Activated T-cell treated with anti-CD3 and anti-CD28 coated beads, Interleukin-2, amount 50 U/mL, for 72 hours (primary cell): Measurements from ENCODE around the gene FAM72B. TPM values are rescaled to one million over a fixed set of nuclear protein-coding genes. Genes with fewer than 3 reads are reported as not detected.
"Not testable (repeated sequence)": the region's sequence is repeated elsewhere in the genome, so short reads cannot be mapped to it uniquely, and the experiment has no call there.

ENCODE experiments used
- ATAC-seq, 2 donors: fragments of 150-1000 bp; cut with Tn5 transposase; replicated peaks in 1 of 2; 2 replicates each; pipeline ENCODE4 v1.10.0; 2021; ENCODE audit warnings: moderate library complexity in 2 of 2, mild to moderate bottlenecking in 1 of 2
- DNase-seq, 2 donors: peaks; one replicate each; pipeline ENCODE4 v3.0.0; 2021 to 2022; ENCODE audit warnings: mixed read lengths in 1 of 2
- H3K27ac Mint-ChIP-seq: one replicate; pipeline ENCODE4 v1.8.0; 2022; ENCODE audit warnings: mild to moderate bottlenecking, moderate library complexity, mixed read lengths
- H3K27me3 Mint-ChIP-seq: one replicate; pipeline ENCODE4 v1.8.0; 2022; ENCODE audit warnings: low read depth, mixed read lengths
- H3K36me3 Mint-ChIP-seq, 2 donors: one replicate each; pipeline ENCODE4 v1.8.0; 2022; ENCODE audit warnings: mixed read lengths in 2 of 2, mild to moderate bottlenecking in 1 of 2; ENCODE audit not compliant: insufficient read depth in 2 of 2
- H3K4me1 Mint-ChIP-seq: one replicate; pipeline ENCODE4 v1.8.0; 2022; ENCODE audit warnings: low read depth, mixed read lengths
- H3K4me3 Mint-ChIP-seq, 2 donors: one replicate each; pipeline ENCODE4 v1.8.0; 2022; ENCODE audit warnings: mild to moderate bottlenecking in 2 of 2, mixed read lengths in 2 of 2, moderate library complexity in 2 of 2
- H3K9me3 Mint-ChIP-seq, 2 donors: one replicate each; pipeline ENCODE4 v1.8.0; 2022; ENCODE audit warnings: mixed read lengths in 2 of 2
- total RNA-seq, 2 donors: library from RNA; stranded (reverse); gene quantifications; one replicate each; pipeline ENCODE4 v1.2.3, GENCODE V29; 2022

Gene FAM72B
- total RNA-seq, 2 donors from 2014 or later = 34.6 to 58.1 TPM

DNA sequence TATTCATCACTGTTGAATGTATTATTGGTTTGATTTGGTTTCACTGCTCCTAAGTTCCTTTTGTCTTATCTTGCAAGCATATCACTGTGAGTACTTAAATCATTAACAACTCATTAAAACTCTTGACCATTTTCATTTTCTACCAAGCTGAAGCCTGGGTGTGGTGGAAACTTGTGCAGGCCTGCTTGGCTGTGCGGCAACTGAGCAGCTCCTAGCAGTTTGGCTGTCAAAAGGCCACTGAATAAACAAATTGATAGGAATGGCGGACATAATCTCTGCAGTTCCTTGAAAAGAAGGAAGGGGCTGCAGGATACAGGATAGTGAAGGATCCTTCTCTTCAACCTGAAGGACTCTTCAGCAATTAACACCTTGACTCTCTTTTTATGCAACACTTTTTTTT lies 26.6 kb upstream of the FAM72B start:
- H3K27ac Mint-ChIP-seq, DNase-seq, H3K36me3 Mint-ChIP-seq, ATAC-seq, H3K9me3 Mint-ChIP-seq, H3K27me3 Mint-ChIP-seq, H3K4me1 Mint-ChIP-seq, H3K4me3 Mint-ChIP-seq: not testable (repeated sequence)

DNA sequence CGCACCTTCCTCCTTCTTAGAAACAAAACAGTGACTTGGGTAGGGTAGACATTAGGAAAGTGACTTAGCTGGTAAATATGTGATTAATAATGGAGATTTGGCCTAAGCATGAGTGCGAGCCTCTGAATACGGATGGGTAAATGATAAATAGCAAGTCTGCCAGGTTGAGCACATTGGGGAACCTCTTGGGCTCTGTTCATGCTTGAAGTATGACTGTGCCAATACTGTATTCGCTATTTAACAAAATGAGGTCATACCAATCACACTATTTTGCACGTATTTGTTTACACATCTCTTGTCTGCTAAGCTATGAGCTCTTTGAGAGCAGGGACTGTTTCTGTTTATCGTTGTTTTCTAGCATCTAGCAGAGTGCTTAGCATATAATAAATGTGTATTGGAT lies 24.2 kb upstream of the FAM72B start:
- H3K4me3 Mint-ChIP-seq, DNase-seq, H3K36me3 Mint-ChIP-seq, H3K27me3 Mint-ChIP-seq, H3K4me1 Mint-ChIP-seq, H3K9me3 Mint-ChIP-seq, H3K27ac Mint-ChIP-seq, ATAC-seq: not testable (repeated sequence)

DNA sequence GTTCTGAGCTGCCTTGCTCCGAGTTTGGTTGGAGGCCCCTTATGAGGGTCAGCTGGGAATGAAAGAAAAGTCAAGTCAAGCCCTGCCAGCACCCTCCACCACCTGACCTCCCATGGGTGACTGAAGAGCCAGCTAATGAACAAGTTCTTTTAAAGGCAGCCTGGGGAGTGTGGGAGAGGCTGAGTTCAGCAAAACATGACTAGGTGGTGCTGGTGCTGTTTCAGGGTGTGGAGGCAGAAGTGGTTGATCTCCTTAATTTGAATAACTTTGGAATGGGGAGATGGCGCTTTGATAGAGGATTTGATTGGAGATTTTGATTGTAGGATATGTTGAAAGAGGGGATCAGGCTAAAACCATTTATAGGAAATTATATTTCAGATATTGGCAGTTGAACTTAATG lies 23.2 kb upstream of the FAM72B start:
- not testable (repeated sequence) for H3K27ac Mint-ChIP-seq, ATAC-seq, H3K4me3 Mint-ChIP-seq, H3K27me3 Mint-ChIP-seq, H3K36me3 Mint-ChIP-seq, H3K4me1 Mint-ChIP-seq, H3K9me3 Mint-ChIP-seq, DNase-seq

DNA sequence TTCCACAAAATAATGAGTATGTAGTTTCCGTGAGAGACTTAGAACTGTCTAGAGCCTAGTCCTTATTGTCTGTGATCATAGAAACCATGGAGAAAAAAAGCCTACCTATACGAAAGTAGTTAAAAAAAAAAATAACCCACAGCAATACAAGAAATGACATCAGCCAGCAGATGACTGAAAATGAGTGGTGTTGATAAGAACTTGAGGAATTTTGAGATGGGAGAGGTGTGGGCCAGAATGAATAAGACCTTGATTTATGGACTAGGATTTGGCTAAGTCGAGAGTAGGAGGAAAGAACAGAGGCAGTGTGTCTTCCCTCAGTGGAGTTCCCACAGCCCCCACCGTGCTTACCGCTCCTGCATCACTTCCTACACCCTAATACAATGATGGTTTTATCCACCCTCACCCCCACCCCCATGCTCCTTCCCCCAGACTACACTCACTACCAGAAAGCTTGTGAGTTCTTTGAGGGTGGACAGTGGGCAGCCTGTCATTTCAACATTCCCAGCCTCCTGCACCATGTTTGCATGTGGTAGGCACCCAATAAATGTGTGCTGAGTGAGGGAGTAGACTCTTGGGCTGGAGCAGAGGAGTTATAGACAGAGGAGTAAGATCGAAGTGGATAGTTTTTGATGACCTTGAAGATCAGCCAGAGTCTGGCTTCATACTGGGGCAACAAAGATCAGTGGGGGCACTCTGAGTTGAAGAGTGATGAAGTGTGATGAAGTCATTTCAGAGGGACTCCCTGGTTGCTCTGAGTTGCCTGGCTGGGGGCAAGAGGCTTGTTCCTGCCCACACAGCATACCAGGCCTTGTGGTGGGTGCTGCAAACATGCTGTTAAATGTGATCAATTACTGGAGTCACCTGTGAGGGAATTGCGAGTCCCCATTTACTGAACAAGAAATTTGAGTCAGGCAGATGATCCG lies 21.9 kb upstream of the FAM72B start:
- not testable (repeated sequence) for H3K36me3 Mint-ChIP-seq, H3K27me3 Mint-ChIP-seq, H3K27ac Mint-ChIP-seq, H3K4me3 Mint-ChIP-seq, DNase-seq, H3K4me1 Mint-ChIP-seq, H3K9me3 Mint-ChIP-seq
- peak; percentile 37 to 75 for ATAC-seq

DNA sequence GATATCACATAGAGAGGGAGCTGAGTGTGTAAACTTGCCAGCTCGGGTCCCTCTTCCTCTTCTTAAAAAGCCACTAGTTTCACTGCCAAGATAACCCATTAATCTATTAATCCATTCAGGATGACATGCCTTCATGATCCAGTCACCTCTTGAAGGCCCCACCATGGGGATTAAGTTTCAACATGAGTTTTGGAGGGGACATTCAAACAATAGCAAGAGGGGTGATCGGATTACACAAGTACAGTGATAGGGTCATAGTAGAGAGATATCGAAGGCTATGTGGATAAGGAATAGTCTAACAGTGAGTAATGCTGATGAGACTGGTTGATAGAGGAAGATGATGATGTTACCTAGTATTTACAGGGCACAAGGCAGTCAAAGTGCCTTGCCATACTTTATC lies 18.8 kb upstream of the FAM72B start:
- H3K9me3 Mint-ChIP-seq, DNase-seq, H3K27ac Mint-ChIP-seq, H3K27me3 Mint-ChIP-seq, ATAC-seq, H3K4me1 Mint-ChIP-seq, H3K4me3 Mint-ChIP-seq, H3K36me3 Mint-ChIP-seq: not testable (repeated sequence)

DNA sequence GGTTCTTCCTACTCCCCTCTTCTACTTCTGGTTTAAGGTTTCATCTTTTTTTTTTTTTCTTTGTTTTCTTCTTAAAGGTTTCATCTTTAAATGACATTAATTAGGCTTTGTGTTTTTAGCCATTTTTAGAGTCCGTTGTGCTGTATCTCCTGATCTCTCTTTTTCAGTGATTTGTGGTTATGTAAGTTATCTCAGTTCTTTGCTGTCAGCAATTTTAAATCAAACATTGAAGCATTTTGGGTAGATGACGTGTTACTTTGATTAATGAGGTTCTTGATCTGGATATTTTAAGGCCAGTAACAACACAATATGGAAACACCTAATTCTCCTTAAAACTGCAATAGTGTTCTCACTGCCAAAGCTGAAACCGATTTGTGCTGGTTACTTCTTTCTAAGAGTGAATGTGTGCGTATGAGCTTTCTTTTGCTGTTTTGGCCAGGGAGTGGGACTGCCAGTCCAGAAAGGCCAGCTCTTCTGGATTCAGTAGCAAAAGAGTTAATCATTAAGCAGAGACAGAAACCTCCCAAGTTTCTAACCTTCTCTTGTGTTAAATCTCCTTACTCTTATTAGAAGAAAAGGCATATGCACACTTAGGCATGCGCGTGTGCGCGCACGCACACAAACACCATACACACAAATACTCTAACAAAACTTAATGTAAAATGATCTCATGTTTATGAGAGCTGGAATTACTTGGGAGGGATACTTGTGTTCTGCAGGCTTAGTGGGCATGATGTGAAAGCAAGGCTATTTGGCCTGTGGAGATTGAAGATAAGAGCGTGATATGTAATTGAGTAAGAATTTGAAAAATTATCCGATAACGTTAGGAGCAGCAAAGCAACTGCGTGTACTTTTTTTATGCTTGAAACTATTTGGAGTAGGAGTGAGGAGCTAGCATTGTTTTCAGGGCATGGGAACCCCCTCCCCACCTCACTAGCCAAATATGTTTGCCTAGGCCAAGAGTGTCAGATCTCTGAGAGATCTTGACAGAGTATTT lies 17.1 kb upstream of the FAM72B start:
- DNase-seq, ATAC-seq, H3K9me3 Mint-ChIP-seq, H3K27me3 Mint-ChIP-seq, H3K36me3 Mint-ChIP-seq, H3K4me3 Mint-ChIP-seq, H3K27ac Mint-ChIP-seq, H3K4me1 Mint-ChIP-seq: not testable (repeated sequence)

DNA sequence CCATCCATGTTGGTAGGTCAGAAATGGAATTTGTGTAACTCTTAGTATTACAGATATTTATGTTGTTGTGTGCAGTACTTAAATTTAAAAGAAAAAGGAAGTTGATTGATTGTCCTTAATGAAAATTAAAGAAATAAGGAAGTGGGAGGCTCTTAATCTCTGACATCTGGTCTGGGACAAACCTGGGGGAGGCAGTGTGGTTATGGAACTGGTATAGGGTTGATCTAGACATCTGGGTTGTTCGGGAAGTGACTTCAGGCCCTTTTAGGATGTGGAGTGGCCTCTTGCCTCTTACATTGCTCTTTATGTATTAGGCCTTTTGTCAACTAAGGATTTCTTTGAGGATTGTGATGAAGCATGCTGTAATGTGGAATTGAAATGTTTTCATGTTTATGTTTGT lies 16.1 kb upstream of the FAM72B start:
- not testable (repeated sequence) for ATAC-seq, H3K36me3 Mint-ChIP-seq, H3K27ac Mint-ChIP-seq, DNase-seq, H3K4me1 Mint-ChIP-seq, H3K4me3 Mint-ChIP-seq, H3K9me3 Mint-ChIP-seq, H3K27me3 Mint-ChIP-seq

DNA sequence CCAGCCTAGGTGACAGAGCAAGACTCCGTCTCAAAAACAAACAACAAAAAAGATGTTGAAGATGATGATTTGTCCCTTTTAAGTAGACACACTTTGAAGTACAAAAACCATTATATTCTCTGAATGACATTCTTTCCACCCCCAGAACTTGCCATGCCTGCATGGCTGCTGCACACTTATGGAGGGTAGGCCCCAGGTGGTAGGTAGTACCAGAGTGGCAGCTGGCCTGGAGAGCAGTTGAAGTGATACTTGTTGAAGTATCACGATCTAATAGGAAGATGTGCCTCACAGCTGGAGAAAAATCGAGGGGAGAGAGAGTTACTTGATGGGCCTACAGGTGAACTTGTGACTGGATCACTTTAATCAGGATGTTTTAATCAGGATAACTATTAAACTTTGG lies 15.6 kb upstream of the FAM72B start:
- H3K9me3 Mint-ChIP-seq, H3K27me3 Mint-ChIP-seq, H3K4me3 Mint-ChIP-seq, DNase-seq, H3K36me3 Mint-ChIP-seq, H3K4me1 Mint-ChIP-seq, H3K27ac Mint-ChIP-seq, ATAC-seq: not testable (repeated sequence)

DNA sequence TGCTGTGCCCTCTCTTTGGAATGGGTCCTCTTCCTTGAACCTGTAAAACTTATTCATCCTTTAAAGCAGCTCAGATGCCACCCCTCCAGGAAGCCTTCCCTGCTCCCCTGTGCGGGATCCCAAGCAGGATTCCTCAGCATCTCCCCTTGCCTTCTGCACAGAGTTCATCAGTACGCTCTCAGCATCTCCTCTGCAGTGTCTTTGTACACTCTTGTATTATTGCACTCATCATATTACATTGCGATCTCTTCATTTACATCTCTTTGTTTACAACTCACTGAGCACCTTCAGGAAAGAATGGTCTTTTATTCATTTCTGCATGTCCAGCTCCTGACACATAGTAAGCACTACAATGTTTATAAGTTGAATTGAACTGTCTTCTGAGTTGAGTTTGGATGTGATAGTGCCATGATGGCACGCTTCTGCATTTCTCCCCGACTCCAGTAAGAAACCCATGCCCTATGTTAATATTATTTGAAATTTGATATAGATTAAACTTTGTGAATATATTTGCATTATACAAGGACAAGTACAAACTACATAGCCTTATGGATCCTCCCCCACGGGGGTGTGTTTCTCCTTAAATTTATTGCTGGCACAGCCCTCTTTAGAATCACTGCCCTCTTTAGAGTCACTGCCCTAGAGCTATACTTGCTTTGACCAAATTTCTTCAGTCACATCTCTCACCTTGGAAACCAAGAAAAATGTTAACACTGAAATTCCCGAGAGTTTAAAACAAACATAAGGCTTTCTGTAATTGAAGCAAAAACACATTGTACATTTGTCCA lies 13.1 kb upstream of the FAM72B start:
- H3K4me3 Mint-ChIP-seq, H3K27me3 Mint-ChIP-seq, H3K9me3 Mint-ChIP-seq, H3K27ac Mint-ChIP-seq, ATAC-seq, DNase-seq, H3K36me3 Mint-ChIP-seq, H3K4me1 Mint-ChIP-seq: not testable (repeated sequence)

DNA sequence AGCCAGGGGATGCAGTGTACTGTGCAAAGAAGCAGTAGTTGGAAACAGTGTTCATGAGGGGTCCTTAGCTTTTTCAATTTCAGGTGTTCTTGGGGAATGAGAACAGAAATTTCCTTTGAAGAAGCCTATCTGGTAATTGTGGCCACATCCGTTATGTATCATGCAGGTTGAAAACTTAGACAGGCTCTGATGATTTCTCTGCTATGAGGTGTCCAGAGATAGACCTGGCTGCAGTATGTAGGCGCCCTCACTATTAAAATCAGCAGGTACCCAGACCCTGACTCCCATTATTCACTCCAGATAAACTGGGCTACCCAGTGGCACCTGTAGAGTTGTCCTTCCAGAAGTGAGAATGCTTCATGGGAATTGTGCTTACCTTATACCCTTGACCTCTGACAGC lies 8.4 kb upstream of the FAM72B start:
- not testable (repeated sequence) for H3K9me3 Mint-ChIP-seq, DNase-seq, H3K27ac Mint-ChIP-seq, H3K36me3 Mint-ChIP-seq, H3K4me1 Mint-ChIP-seq, H3K4me3 Mint-ChIP-seq, H3K27me3 Mint-ChIP-seq
- ATAC-seq = peak in 1 of 2 donors; percentile 40

DNA sequence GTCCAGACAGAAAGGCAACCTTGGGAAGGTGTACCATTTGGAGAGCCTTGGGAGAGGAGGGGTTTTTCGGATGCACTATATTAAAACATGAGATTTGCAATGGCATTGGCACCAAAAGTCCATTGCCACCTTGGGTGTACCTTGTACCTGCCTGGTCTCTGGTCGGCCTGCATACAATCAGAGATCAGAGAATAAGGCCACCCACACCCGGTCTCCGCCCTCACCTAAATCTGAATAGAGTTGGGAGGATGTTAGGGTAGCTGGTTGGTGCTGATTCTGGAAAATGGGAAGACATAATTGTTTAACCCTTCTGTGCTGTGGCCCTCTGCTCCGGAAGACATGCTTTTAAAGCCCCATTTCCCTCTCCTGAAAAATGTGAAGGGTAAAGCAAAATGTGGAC lies 3.8 kb upstream of the FAM72B start:
- DNase-seq, H3K4me1 Mint-ChIP-seq: not testable (repeated sequence)

DNA sequence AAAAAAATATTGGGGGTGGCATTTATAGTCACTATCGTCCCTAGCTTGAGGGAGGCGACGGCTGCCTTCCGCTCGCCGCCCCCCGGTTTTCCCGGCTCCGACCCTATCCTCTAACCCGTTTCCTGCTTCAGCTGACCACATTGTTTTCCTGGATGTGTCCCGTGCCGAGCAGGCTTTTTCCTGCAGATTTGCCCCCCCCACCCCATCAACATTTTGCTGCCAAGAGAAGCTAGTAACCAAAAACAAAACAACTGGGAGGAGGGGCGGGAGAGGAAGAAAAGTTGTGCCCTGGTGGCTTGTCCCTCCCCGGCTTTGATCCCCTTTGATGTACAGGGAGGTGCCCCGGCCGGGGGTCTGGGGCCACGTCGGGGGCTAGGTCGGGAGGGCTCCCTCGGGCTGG lies 2.1 kb upstream of the FAM72B start:
- ATAC-seq, H3K27ac Mint-ChIP-seq, DNase-seq, H3K27me3 Mint-ChIP-seq, H3K36me3 Mint-ChIP-seq, H3K4me1 Mint-ChIP-seq, H3K9me3 Mint-ChIP-seq, H3K4me3 Mint-ChIP-seq: not testable (repeated sequence)

More for the DNA sequence above, 3.8 kb upstream of the FAM72B start:
- peak overlapping the region; percentile 11 to 63 for H3K4me3 Mint-ChIP-seq
- ATAC-seq, H3K27ac Mint-ChIP-seq, H3K9me3 Mint-ChIP-seq, H3K36me3 Mint-ChIP-seq, H3K27me3 Mint-ChIP-seq: not testable (repeated sequence)
